G401.6 (cell line): Measurements from ENCODE around the gene PPP1R14C.

Experiments
- FAIRE-seq: peaks from 2 replicates; lab custom pipeline; 2012; peaks lifted over from hg19 to GRCh38; lab: Jason Lieb, UNC

Gene PPP1R14C

DNA sequence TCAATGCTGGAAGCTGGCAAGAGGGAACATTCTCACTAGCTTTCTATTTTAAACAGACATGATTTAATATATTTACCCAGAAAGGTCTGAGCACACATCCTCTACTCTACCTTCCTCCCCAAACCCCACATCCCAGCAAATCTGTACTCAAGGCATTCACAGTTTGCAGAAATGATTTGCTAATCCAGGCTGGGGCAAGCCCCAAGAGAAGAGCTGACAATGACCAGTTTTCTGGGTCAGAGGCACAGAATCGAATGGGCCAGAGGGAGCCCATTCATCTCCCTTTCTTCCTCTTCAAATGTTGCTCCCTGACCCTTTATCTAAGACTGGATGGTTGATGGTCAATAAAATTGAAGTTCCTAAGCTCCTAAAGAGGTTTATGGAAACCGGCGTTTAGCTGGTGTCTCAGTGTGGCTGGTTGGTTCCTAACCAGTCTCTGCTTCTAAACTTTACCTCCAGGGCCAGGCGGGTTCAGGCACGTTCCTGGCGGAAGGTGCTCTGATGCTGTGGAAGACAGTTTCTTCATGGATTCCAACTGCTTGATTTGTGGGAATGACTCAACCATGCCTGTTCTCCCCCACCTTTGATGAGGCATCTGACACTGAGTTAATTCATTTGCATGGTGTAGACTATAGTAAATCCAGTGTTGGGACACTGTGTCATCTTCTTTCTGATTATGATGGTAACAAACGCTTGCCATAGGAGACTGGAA, 129.6 kb downstream of the PPP1R14C start:
- FAIRE-seq, result no peak

GRCh38 chr6:150272976-150273315, 130.1 kb downstream of the PPP1R14C start:
- no peak for FAIRE-seq

DNA sequence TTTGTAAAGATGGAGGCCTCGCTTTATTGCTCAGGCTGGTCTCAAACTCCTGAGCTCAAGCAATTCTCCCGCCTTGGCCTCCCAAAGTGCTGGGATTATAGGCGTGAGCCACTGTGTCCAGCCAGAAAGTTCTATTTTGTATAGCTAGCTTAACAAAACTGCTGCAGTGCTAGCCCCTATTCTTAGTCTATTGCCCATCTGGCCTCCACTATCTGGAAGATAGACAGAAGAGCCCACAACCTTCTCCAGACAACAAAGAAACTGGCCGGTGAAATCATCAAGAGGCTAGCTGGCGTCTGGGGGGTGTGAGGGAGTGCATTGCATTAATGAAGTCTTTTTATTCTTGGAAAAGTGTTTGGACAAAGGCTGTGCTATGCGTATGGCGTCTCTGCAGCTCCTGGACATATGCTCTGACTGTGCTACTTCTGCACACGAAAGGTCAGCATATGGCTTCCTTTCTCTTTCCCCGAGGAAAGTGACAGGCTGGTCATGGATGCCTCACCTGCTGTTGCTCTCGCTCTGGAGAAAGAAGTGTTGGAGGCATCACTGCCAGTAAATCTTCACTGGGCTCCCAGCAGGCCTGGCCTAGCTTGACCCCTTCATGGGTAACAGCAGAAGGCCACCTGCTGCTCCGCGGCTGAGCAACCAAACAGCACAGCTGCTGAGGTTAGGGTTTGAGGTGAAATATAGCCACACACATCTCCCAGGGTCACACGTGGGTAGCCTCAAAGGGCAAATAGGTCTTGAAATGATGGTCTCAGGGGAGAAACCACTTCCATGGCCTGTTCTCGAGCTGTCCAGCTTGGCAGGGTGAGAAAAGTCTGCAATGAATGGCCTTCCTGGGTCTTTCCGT, 130.8 kb downstream of the PPP1R14C start:
- no peak for FAIRE-seq

DNA sequence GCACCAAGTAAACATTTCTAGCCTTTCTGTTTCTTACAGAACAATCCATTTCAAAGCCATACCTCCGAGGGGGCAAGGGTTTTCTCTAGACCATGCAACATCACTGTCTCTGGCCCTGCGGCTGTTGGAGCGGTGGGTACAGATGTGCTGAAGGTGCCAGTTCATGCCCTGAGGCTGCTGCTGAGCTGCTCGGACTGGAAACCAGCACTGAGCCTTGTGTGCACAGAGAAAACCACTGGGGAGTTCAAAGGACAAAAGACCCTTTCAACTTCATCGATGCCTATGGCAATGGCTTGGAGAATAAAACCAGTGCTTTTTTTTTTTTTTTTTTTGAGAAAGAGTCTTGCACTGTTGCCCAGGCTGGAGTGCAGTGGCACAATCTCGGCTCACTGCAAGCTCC, 132.6 kb downstream of the PPP1R14C start:
- FAIRE-seq, result no peak

DNA sequence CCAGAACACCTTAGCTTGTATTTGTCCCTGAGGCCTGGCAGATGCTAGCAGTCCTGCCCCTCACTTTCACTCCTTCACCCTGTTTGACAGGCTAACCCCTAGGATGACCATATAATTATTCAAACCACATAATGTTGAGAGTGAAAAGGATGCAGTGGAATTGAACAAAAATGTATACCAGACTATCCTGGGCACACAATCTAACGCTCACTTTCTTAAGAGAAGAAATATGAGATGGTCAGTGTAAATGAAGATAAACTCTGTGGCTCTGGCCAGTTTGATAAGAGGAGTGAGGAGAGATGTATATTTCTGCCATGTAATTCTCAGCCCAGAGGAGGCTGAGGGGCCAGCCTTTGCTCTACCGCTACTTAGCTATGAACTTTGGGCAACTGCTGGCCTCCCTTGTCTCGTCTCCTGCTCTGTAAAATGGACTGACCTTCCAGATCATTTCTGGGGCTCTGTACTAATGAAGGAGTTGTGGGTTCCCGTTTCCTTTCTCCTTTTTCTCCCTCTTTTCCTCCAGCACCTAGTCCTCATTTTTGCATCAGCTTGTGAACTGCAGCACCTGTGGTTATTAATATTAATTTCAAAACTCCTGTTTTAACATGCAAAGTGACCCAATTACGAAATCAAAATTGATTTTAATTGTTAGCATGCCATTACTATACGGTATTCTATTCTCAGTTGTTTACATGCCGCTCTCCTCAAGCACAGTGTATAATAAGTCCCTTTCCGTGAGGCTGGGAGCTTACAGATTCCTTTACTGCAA, 133.5 kb downstream of the PPP1R14C start:
- no peak for FAIRE-seq

DNA sequence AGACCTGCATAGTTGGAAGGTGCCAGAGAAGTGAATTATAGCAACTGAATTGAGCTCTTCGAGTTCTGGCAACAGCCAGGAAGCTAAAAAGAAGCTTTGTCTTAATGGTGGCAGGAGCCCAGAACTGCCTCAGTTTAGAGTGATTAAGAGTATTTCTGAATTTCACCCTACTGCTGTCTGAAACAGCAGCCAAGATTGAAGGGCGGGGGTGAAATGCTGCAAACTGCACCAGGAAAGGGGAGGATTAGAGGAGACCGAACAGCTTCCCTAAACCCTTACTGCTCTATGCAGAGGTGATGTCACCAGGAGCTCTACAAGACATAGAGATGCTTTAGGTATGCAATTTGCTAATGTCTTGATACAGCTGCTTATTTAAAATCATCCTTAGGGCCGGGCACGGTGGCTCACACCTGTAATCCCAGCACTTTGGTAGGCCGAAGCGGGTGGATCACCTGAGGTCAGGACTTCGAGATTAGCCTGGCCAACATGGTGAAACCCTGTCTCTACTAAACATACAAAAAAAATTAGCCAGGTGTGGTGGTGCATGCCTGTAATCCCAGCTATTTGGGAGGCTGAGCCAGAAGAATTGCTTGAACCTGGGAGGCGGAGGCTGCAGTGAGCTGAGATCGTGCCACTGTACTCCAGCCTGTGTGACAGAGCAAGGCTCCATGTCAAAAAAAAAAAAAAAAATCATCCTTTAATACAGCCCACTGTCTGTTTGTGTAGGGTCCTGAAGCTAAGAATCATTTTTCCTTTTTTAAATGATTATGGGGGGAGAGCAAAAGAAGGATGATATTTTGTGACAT, 134.3 kb downstream of the PPP1R14C start:
- no peak for FAIRE-seq

DNA sequence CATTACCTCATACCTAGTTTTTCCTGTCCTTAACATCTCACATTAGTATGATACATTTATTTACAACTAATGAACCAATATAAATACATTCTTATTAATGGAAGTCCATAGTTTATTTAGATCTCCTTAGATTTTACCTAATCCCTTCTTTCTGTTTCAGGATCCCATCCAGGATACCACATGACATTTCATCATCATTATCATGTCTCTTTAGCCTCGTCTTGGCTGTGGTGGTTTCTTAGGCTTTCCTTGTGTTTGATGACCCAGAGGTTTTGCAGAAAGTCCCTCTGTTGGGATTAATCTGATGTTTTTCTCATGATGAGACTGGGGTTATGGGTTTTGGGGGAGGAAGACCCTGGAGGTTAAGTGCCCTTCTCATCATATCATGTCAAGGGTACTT, 136.7 kb downstream of the PPP1R14C start:
- no peak for FAIRE-seq

- no peak for FAIRE-seq
Measured at GRCh38 chr6:150280703-150281102, 137.9 kb downstream of the PPP1R14C start.

- no peak for FAIRE-seq
Measured at GRCh38 chr6:150281767-150282166, 138.9 kb downstream of the PPP1R14C start.

GRCh38 chr6:150282806-150283205, 140.0 kb downstream of the PPP1R14C start:
- no peak for FAIRE-seq

DNA sequence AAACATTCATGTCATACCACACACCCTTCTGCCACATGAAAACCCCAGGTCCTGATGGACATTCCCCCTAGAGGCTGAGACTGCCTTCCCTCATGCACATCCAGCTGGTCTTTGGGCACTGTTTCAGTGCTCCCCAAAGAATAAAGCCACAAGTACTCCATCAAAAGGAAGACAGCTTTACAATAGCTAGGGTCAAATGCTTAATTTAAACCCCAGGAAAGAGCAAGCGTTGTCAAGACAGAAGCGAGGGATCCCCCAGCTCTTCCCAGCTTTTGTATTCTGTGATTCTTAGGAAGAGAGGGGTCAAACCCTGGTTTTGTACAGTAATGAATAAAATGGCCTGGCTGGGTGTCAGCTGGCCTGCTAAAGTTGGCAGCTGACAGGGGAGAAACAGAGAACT, 143.6 kb downstream of the PPP1R14C start:
- FAIRE-seq, result no peak

GRCh38 chr6:150286912-150287311, 144.1 kb downstream of the PPP1R14C start:
- FAIRE-seq, result no peak

DNA sequence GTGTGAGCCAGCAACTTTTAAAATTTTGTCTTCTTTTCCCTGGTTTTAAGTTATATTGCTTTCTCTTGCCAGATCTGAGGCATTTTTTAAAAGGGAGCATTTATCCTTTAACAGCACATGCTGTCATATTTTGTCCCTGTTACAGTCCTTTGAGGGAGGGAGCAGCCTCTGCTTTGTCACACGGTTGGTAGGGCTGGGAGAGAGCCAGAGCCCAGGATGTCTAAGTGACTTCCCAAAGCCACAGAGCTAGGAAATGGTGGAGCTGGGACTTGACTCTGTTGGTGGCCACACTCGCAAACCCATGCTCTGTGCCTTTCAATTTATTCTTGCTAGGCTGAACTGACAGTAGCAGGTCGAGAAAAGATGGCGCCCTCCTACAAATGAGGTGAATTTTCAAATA, 145.6 kb downstream of the PPP1R14C start:
- no peak for FAIRE-seq

DNA sequence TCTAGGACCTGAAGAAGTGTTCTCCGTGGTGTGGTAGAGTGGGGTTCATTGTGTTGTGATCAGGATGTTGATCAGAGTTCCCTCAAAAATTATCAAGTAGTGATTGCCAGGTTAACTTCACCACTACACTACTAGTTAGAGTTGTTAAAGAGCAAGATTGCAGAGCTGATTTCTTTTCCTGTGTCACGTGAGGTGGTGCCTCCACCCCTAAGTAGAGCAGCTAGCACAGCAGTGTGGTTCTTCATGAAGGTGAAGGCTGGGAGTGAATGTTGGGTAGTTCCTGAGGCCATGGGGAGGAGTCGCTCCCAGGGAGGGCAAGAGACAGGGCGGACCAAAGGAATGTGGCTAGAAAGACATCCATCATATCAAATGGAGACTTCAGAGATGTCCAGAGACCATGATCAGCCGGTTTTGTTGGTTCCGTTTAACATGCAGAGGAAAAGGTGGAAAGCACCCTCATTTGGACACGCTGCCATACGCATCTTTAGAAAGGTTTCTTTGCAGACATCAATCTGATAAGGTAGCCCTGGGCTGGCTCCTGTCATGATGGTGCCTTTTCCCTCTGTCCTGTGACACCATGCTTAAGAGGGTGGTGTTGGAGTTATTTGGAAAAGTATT, 146.7 kb downstream of the PPP1R14C start:
- FAIRE-seq, result no peak

GRCh38 chr6:150290429-150290828, 147.6 kb downstream of the PPP1R14C start:
- FAIRE-seq, result no peak

- no peak for FAIRE-seq
Measured at GRCh38 chr6:150291968-150292710, 149.3 kb downstream of the PPP1R14C start.

DNA sequence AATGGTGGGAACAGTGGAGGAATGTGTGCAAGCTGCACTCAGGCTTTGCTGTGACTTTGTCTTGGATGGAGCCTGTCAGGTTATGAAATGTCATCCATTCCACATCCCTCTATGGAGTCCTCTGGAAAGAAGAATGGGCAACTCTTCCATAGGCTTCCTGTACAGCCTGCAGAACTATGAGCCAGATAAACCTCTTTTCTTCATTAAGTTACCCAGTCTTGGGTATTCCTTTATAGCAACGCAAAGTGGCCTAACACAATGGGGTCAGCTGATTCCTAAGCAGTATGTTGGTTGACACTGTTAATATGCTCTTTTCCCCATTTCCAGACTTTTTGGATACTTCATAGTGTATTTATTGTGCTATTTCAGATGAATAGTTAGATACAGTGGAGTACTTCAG, 150.2 kb downstream of the PPP1R14C start:
- FAIRE-seq, result no peak

GRCh38 chr6:150293423-150294173, 150.8 kb downstream of the PPP1R14C start:
- no peak for FAIRE-seq

- no peak for FAIRE-seq
Measured at GRCh38 chr6:150296890-150297289, 154.0 kb downstream of the PPP1R14C start.

DNA sequence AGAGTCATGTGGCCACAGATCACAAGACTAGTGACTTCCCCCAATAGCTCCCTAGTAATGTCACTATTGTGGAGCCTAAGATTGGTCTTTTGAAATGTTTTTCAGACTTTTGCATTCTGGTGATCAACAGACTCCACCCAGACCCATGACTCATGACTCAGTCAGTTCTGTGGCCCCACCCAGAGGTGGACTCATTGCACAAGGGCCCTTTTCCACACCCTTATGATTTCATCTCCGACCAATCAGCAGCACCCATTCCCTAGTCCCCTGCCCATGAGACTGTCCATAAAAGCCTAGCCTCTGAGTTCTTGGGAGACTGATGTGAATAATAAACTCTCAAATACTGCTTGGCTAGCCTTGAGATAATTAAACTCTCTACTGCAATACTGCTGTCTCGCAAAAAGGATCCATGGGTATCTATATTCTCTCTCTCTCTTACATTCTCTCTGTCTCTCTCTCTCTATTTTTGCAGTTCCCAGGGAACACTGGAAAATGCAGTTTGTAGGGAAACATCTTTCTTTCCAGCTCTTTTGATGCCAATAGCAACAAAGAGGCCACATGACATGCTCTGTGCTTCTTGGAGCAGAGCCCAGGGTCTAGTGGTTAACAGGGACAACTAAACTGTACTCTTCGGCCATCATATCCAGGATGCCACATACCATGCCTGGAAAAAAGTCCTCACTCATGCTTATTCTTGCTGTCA, 154.6 kb downstream of the PPP1R14C start:
- no peak for FAIRE-seq
